Measurements from ENCODE around the gene TMEM87B.

Gene TMEM87B

DNA sequence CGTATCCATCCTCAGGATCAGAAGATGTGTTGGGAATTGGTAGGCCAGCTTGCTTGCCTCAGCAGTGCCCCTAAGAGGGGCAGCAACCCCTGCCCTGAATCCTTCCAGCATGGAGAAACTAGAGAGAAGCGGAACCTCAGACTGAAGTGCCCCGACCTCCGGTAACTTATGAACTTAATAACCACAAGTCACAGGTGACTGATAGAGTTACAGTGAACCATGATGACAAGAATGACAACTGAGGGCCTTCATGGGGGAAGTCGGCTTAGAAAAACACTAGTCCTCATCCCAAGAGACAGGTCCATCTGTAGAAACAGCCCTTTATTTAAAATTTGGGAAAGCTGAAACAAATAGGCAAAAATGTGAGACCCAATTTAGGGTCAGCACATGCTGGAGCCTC lies 42.5 kb upstream of the TMEM87B start:
- TF ChIP-seq, protein P1, sequence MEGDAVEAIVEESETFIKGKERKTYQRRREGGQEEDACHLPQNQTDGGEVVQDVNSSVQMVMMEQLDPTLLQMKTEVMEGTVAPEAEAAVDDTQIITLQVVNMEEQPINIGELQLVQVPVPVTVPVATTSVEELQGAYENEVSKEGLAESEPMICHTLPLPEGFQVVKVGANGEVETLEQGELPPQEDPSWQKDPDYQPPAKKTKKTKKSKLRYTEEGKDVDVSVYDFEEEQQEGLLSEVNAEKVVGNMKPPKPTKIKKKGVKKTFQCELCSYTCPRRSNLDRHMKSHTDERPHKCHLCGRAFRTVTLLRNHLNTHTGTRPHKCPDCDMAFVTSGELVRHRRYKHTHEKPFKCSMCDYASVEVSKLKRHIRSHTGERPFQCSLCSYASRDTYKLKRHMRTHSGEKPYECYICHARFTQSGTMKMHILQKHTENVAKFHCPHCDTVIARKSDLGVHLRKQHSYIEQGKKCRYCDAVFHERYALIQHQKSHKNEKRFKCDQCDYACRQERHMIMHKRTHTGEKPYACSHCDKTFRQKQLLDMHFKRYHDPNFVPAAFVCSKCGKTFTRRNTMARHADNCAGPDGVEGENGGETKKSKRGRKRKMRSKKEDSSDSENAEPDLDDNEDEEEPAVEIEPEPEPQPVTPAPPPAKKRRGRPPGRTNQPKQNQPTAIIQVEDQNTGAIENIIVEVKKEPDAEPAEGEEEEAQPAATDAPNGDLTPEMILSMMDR (conservative IDR thresholded peaks at IDR 0.05; ENCODE audit: low read length): no peak
- H3K4me3 ChIP-seq (ENCODE audit: low read length): no peak overlapping the region
- no peak for DNase-seq (ENCODE audit: low read depth)

DNA sequence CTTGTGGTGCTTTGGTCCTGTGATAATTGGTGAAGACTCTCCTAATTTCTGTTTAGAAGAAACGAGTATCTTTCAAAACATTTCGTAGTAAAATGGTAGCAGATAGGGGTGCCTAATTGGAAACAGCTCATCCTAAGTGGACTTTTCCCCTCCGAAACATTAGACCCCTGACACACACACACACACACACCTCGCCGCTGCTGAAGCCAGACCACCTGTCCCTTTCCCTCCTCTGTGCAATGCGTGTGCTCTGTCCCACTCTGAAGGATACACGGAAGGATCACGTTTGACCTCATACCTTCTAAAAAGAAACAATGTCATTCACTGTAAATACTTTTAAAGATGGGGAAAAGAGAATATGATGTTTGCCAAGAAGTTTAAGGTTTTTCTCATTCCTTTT lies 36.2 kb upstream of the TMEM87B start:
- TF ChIP-seq, protein P1 (conservative IDR thresholded peaks at IDR 0.05; ENCODE audit: low read length): no peak
- H3K4me3 ChIP-seq (ENCODE audit: low read length): no peak overlapping the region
- no peak for DNase-seq (ENCODE audit: low read depth)

- TF ChIP-seq, protein P1 (conservative IDR thresholded peaks at IDR 0.05; ENCODE audit: low read length): no peak
- H3K4me3 ChIP-seq (ENCODE audit: low read length): no peak overlapping the region
- DNase-seq (ENCODE audit: low read depth): no peak
Measured at GRCh38 chr2:112019569-112019982, 35.5 kb upstream of the TMEM87B start.

DNA sequence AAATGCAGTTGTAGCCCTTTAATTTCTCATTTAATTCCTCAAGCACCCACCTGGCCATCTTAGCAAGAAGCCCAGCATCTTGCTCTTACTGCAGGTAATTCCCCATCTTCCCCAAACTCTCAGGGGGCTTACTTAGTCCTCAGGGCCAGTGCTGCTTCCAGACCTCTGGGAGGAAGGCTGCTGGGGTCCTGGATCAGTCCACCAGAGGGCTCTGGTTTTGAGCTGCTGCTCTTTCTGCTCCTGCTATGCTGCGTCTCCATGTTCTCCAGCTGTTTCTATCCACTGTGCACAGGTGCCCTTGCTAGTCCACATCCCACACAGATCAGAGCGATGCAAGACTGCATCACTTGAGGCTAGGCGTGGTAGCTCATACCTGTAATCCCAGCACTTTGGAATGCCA lies 34.5 kb upstream of the TMEM87B start:
- TF ChIP-seq, protein P1 (conservative IDR thresholded peaks at IDR 0.05; ENCODE audit: low read length): peak; percentile 12; the same call in 1 of the 2 replicates
- no peak overlapping the region for H3K4me3 ChIP-seq (ENCODE audit: low read length)
- no peak for DNase-seq (ENCODE audit: low read depth)

- DNase-seq (ENCODE audit: low read depth): no peak
- H3K4me3 ChIP-seq (ENCODE audit: low read length): no peak overlapping the region
- TF ChIP-seq, protein P1 (conservative IDR thresholded peaks at IDR 0.05; ENCODE audit: low read length): no peak
Measured at GRCh38 chr2:112021290-112021689, 33.8 kb upstream of the TMEM87B start.

- TF ChIP-seq, protein P1 (conservative IDR thresholded peaks at IDR 0.05; ENCODE audit: low read length): no peak
- no peak overlapping the region for H3K4me3 ChIP-seq (ENCODE audit: low read length)
- DNase-seq (ENCODE audit: low read depth): peak; percentile 18
Measured at GRCh38 chr2:112021781-112022231, 33.3 kb upstream of the TMEM87B start.

DNA sequence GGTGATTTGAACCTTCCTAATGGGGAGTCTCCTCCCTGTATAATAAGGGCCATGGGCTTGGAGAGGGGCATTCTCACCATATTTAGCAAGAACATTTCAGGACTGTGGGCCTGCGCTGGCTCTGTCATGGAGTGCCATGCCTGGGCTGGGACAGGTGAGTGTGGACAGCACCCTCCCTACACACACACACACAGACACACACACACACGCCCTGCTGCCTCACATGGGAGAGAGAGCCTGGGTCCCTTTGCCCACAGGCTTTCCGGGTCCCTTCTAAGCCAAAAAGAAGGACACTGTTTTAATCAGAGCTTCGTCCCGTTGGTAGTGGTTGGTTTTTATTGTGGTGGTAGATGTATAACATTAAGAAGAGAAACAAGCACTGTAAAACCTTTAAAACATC lies 31.4 kb upstream of the TMEM87B start:
- DNase-seq (ENCODE audit: low read depth): no peak
- H3K4me3 ChIP-seq (ENCODE audit: low read length): no peak overlapping the region
- TF ChIP-seq, protein P1 (conservative IDR thresholded peaks at IDR 0.05; ENCODE audit: low read length): no peak
